GM18502 (cell line): Measurements from ENCODE around the gene LAMTOR4.
"Not testable (repeated sequence)": the region's sequence is repeated elsewhere in the genome, so short reads cannot be mapped to it uniquely, and the experiment has no call there.

Experiments used
- ATAC-seq: cut with Tn5 transposase; IDR thresholded peaks from one replicate; pipeline ENCODE4 v1.9.1; 2021; ENCODE audit warnings: mild to moderate bottlenecking; ENCODE audit not compliant: unreplicated experiment, poor library complexity

LAMTOR4 gene

GRCh38 chr7:100192969-100193368 lies 44.3 kb downstream of the LAMTOR4 start:
- ATAC-seq: no peak

GRCh38 chr7:100195222-100195621 lies 46.5 kb downstream of the LAMTOR4 start:
- no peak for ATAC-seq

GRCh38 chr7:100195901-100196322 lies 47.2 kb downstream of the LAMTOR4 start:
- not testable (repeated sequence) for ATAC-seq

GRCh38 chr7:100198266-100198665 lies 49.5 kb downstream of the LAMTOR4 start:
- ATAC-seq: no peak

GRCh38 chr7:100200693-100201092 lies 52.0 kb downstream of the LAMTOR4 start:
- ATAC-seq: no peak
